OCI-LY1 (cell line): ENCODE results near the gene TSKU.

Source experiments
- EZH2 ChIP-seq: fragments of 200-600 bp; sonication (generic), shearing (Covaris generic); IDR thresholded peaks from 2 replicates; pipeline ENCODE4 v1.8.0; 2017; ENCODE audit warnings: borderline replicate concordance, mixed run types, mild to moderate bottlenecking, antibody characterized with exemption, low read length, moderate library complexity, mixed read lengths
- TF ChIP-seq, protein P1 (sequence below): fragments of 200-600 bp; sonication (generic), shearing (Covaris generic); IDR thresholded peaks from 2 replicates; pipeline ENCODE4 v1.5.1; 2017; ENCODE audit warnings: mild to moderate bottlenecking, antibody characterized with exemption, low read length, moderate library complexity, mixed read lengths

DNA sequence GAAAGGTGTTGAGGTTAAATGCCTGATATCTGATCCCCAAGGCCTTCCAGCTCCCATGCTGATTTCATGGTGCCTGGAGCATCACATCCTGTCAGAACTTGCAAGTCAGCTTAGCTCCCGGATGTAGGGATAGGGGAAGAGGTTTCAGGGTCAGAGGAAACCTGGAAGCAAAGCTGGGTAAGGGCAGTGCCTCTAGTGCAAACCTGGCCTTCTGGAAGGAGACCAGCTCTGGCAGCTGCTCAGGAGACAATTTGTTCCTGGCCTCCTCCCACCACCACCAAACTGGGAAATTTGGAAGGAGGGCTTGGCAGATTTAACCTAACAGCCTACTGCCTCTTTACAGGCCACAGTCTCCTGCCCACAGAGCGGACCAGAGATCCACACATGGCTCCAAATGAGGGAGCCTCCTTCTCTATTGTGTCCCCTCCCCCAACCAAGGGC is 9.2 kb upstream of the TSKU start:
- TF ChIP-seq, protein P1, sequence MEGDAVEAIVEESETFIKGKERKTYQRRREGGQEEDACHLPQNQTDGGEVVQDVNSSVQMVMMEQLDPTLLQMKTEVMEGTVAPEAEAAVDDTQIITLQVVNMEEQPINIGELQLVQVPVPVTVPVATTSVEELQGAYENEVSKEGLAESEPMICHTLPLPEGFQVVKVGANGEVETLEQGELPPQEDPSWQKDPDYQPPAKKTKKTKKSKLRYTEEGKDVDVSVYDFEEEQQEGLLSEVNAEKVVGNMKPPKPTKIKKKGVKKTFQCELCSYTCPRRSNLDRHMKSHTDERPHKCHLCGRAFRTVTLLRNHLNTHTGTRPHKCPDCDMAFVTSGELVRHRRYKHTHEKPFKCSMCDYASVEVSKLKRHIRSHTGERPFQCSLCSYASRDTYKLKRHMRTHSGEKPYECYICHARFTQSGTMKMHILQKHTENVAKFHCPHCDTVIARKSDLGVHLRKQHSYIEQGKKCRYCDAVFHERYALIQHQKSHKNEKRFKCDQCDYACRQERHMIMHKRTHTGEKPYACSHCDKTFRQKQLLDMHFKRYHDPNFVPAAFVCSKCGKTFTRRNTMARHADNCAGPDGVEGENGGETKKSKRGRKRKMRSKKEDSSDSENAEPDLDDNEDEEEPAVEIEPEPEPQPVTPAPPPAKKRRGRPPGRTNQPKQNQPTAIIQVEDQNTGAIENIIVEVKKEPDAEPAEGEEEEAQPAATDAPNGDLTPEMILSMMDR = no peak
- no peak for TF ChIP-seq EZH2
